Breast epithelium (tissue), 3 donors: Measurements from ENCODE around the gene GNGT1.

ENCODE experiments used
- CTCF ChIP-seq, 3 donors: fragments of 450-650 bp; IDR thresholded peaks; one replicate each; pipeline ENCODE4 v1.5.1; 2016 to 2017; ENCODE audit warnings: antibody characterized with exemption in 3 of 3, mild to moderate bottlenecking in 3 of 3, moderate library complexity in 3 of 3
- POLR2A ChIP-seq: fragments of 450-650 bp; IDR thresholded peaks from one replicate; pipeline ENCODE4 v1.6.1; 2016; ENCODE audit warnings: antibody characterized with exemption, mild to moderate bottlenecking, moderate library complexity
- POLR2AphosphoS5 ChIP-seq, 3 donors: sonication (generic); formaldehyde crosslinking; IDR thresholded peaks; one replicate each; pipeline ENCODE4 v1.6.1; 2017; ENCODE audit warnings: antibody characterized with exemption in 3 of 3

GRCh38 chr7:93889261-93889660 lies 17.1 kb upstream of the GNGT1 start:
- TF ChIP-seq CTCF (IDR thresholded peaks at IDR 0.05) (no peak), POLR2AphosphoS5 (IDR thresholded peaks at IDR 0.05) (no peak), POLR2A (no peak)
